Stimulated activated CD4-positive, alpha-beta T cell treated with anti-CD3 and anti-CD28 coated beads, TNF-alpha, amount 100 ng/mL, for 1 hour (primary cell): ENCODE measurements around the gene ITGA2B.

ENCODE experiments used
- DNase-seq, 3 donors: peaks; one replicate each; pipeline ENCODE4 v3.0.0-alpha.2; 2020; ENCODE audit warnings: low read depth in 3 of 3, low spot score in 1 of 3

The ITGA2B gene

GRCh38 chr17:44389281-44389680 lies at the start of gene ITGA2B:
Gene ITGA2B, minus strand, starts transcription at chr17:44389649. Its CDS starts 176 bp downstream, at chr17:44389473.
- no peak for DNase-seq

GRCh38 chr17:44439168-44439567 lies 49.7 kb upstream of the ITGA2B start:
- DNase-seq: no peak

GRCh38 chr17:44438636-44439035 lies 49.2 kb upstream of the ITGA2B start:
- no peak for DNase-seq

- DNase-seq: no peak
Measured at GRCh38 chr17:44436336-44436735, 46.9 kb upstream of the ITGA2B start.

- no peak for DNase-seq
Measured at GRCh38 chr17:44432254-44433157, 43.1 kb upstream of the ITGA2B start.

GRCh38 chr17:44424828-44425461 lies 35.5 kb upstream of the ITGA2B start:
- DNase-seq: no peak

- DNase-seq: no peak
Measured at GRCh38 chr17:44417553-44417952, 28.1 kb upstream of the ITGA2B start.

- DNase-seq: no peak
Measured at GRCh38 chr17:44416558-44417289, 27.3 kb upstream of the ITGA2B start.

- DNase-seq: no peak
Measured at GRCh38 chr17:44414394-44415155, 25.1 kb upstream of the ITGA2B start.

- DNase-seq: no peak
Measured at GRCh38 chr17:44409309-44410028, 20.0 kb upstream of the ITGA2B start.

- DNase-seq: no peak
Measured at GRCh38 chr17:44408786-44409185, 19.3 kb upstream of the ITGA2B start.

- no peak for DNase-seq
Measured at GRCh38 chr17:44402564-44403172, 13.2 kb upstream of the ITGA2B start.

- no peak for DNase-seq
Measured at GRCh38 chr17:44400226-44400847, 10.9 kb upstream of the ITGA2B start.

GRCh38 chr17:44398692-44399691 lies 9.5 kb upstream of the ITGA2B start:
- DNase-seq: no peak

- DNase-seq: no peak
Measured at GRCh38 chr17:44397479-44398440, 8.3 kb upstream of the ITGA2B start.

- no peak for DNase-seq
Measured at GRCh38 chr17:44396946-44397345, 7.5 kb upstream of the ITGA2B start.

- DNase-seq: no peak
Measured at GRCh38 chr17:44394833-44395232, 5.4 kb upstream of the ITGA2B start.
